Hematopoietic multipotent progenitor cell treated with erythropoietin and hydrocortisone succinate and interleukin-3 and kit ligand, for 15 days (in vitro differentiated cells): ENCODE measurements around the gene FHOD3.
"Not testable (repeated sequence)": the region's sequence is repeated elsewhere in the genome, so short reads cannot be mapped to it uniquely, and the experiment has no call there.

Source experiments
- DNase-seq: peaks from one replicate; pipeline ENCODE4 v3.0.0-alpha.2; 2015; ENCODE audit warnings: low spot score

FHOD3 gene

GRCh38 chr18:36798738-36799473, 501.4 kb downstream of the FHOD3 start:
- DNase-seq = no peak

- DNase-seq = no peak
These were observed 507.6 kb downstream of the FHOD3 start for GRCh38 chr18:36805105-36805504.

GRCh38 chr18:36808681-36809080, 511.2 kb downstream of the FHOD3 start:
- no peak for DNase-seq

- peak; percentile 87 for DNase-seq
These were observed 512.3 kb downstream of the FHOD3 start for GRCh38 chr18:36809590-36810381.

GRCh38 chr18:36811430-36811829, 513.9 kb downstream of the FHOD3 start:
- no peak for DNase-seq

GRCh38 chr18:36811955-36812354, 514.4 kb downstream of the FHOD3 start:
- DNase-seq = no peak

GRCh38 chr18:36812678-36813077, 515.2 kb downstream of the FHOD3 start:
- peak; percentile 16 for DNase-seq

- peak; percentile 42 for DNase-seq
These were observed 515.7 kb downstream of the FHOD3 start for GRCh38 chr18:36813101-36813775.

GRCh38 chr18:36813824-36814223, 516.3 kb downstream of the FHOD3 start:
- DNase-seq = peak; percentile 75

- DNase-seq = peak; percentile 44
These were observed 517.5 kb downstream of the FHOD3 start for GRCh38 chr18:36814994-36815393.

GRCh38 chr18:36816096-36816495, 518.6 kb downstream of the FHOD3 start:
- DNase-seq = not testable (repeated sequence)

- no peak for DNase-seq
These were observed 519.5 kb downstream of the FHOD3 start for GRCh38 chr18:36817039-36817438.

- DNase-seq = no peak
These were observed 521.1 kb downstream of the FHOD3 start for GRCh38 chr18:36818652-36819051.

GRCh38 chr18:36819621-36820020, 522.1 kb downstream of the FHOD3 start:
- DNase-seq = no peak

GRCh38 chr18:36821681-36822080, 524.2 kb downstream of the FHOD3 start:
- no peak for DNase-seq

GRCh38 chr18:36825526-36825925, 528.0 kb downstream of the FHOD3 start:
- DNase-seq = no peak

GRCh38 chr18:36826556-36826955, 529.0 kb downstream of the FHOD3 start:
- no peak for DNase-seq

- DNase-seq = peak; percentile 30
These were observed 530.7 kb downstream of the FHOD3 start for GRCh38 chr18:36828157-36828629.

- peak; percentile 89 for DNase-seq
These were observed 531.3 kb downstream of the FHOD3 start, which contains the start of the genes KIAA1328 and TPGS2 for GRCh38 chr18:36828630-36829361. KIAA1328 (plus strand) TSS chr18:36829127; CDS start chr18:36829139, 12 bp downstream. TPGS2 (minus strand) TSS chr18:36829002; CDS start chr18:36828767, 235 bp downstream.
